NCI-H2107 treated with DMSO at 0.1 percent for 48 hours (cell line): ENCODE data around the gene NPBWR2.

Experiments
- DNase-seq: peaks from one replicate; lab custom pipeline; 2025; ENCODE audit not compliant: unreplicated experiment; lab: John Stamatoyannopoulos, UW

Gene NPBWR2

DNA sequence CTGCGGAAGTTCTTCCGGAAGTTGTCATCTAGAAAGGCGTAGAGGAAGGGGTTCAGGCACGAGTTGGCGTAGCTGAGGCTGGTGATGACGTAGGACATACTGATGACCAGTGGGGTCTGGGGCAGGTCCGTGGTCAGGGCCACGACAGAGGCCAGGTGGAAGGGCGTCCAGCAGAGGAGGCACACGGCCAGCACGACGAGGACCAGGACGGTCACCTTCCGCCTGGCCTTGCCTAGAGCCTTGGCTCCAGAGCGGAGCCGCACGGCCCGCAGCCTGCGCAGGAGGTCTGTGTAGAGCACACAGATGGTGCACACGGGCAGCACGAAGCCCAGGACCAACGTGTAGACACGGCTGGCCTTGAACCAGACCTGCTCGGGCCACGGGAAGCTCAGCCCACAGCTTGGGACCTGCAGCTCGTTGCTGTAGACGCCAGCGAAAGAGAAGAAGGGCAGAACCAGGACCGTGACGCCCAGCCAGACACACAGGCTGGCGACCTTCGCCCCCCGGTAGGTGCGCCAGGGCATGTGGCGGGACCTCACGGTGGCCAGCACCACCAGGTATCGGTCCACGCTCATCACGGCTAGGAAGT lies 1.4 kb downstream of the NPBWR2 start:
- DNase-seq = no peak

DNA sequence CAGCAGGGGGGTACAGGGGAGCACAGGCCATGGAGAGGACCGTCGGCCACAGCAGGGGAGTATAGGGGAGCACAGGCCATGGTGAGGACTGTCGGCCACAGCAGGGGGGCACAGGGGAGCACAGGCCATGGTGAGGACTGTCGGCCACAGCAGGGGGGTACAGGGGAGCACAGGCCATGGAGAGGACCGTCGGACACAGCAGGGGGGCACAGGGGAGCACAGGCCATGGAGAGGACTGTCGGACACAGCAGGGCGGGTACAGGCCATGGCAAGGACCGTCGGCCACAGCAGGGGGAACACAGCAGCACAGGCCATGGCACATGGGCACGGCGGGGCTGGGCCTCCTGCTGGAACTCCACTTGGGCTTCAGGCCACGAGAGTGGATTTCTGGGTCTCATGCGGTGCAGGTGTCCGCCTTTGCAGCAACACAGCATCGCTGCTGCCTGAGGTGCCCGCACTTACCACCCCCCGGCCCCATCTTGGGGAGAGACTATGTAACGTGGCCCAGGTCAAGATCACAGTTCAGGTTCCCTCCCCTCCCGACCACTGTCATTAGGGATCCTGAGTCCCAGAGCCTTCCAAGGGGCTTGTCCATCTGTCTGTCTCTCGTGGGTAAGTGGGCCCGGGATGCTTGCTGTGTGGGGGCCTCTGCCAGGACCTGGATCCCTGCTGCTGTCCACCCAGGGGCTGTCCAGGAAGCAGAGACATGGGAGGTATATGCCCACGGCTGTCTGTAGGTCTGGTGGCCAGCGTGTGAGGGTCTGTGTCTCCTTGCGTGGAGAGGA lies 2.5 kb downstream of the NPBWR2 start:
- no peak for DNase-seq

DNA sequence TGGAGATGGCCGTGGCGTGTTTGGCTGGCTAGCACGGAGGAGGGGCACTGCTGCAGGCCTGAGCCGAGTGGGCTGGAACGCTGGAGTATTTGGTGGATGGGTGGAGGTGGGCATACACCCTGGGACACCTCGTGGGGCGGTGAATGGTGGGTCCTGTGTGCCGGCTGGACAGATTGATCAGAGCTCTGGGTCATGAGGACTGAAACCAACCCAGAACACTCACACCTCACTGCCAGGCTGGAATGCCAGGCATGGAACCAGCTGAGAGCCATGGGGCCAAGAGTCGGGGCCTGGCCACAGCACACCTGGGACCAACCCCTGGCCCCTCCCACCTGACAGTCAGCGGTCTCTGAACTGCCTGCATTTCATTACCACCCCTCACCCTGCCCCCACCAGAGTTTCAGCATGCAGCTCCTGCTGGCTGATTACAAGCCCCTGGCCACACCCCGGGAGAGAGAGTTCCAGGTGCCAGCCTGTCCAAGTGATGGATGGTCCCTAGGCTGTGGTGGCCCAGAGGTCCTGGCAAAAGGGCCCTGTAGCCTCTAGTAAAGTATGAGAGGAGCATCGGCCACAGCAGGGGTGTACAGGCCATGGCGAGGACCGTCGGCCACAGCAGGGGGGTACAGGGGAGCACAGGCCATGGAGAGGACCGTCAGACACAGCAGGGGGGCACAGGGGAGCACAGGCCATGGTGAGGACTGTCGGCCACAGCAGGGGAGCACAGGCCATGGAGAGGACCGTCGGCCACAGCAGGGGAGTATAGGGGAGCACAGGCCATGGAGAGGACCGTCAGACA lies 3.3 kb downstream of the NPBWR2 start:
- no peak for DNase-seq

DNA sequence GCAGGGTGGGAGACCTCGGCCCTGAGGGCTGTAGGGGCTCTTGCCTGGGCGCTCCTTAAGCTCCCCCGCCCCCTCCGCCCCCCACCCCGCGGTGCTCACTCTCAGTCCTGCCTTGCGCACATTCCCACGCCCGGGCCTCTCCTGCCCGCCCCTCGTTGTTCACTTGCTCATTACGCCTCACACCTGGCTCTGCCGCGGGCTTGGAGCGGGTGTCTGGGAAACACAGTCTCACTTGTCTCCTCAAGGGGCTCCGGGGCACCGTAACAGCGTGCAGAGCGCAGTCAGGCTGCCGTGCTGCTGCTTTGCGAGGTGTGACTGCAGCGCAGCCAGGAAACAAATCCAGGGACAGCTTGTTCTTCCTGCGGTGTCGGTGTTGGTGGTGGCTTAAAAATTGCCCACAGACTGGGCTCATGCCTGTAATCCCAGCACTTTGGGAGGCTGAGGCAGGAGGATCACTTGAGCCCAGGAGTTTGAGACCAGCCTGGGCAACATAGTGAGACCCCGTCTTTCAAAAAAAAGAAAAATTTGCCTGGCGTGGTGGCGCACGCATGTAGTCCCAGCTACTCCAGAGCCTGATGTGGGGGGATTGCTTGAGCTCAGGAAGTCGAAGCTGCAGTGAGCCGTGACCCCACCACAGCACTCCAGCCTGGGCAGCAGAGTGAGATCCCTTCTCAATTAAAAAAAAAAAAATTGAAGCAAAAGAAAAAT lies 4.6 kb downstream of the NPBWR2 start:
- DNase-seq = peak; percentile 70

DNA sequence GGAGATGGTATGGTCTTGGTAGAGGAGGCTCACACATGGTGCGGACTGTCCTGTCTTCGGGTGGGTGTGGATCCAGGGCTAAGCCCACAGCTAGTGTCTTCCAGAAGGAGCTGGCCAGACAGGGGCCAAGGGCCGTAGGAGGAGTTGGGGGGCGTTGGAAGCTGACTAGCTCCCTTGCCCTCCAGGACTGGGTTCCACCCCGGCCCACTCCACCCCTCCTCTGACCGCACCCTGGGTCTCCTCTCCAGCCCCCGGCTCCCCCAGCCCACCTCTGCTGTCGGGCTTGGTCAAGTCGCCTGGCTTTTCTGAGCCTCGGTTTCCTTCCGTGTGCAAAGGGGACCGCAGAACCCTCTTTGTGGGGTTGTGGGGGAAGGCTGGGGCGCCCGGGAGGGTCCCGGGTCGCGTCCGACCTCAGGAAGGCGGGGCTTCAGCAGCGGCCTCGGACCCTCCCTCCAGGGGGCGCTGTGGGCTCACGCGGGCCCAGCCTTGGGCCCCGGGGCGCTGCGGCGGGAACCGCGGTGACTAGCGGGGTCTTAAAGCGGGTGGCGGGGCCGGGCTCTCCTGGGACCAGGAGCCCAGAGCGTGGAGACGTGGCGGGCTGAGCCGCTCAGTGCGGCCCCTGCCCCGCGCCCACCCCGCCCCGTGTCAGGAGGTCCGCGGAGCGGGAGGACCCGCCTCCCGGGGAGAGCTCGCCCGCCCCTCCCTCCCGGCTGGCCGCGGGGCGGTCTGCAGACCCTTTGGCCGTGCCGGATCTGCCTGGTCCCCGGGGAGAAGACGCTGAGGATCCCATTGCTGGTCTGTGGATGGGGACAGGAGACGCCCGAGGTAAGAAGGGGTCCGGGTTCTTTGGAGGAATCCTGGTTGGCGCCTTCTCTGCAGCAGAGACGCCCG lies 5.4 kb downstream of the NPBWR2 start:
- no peak for DNase-seq

DNA sequence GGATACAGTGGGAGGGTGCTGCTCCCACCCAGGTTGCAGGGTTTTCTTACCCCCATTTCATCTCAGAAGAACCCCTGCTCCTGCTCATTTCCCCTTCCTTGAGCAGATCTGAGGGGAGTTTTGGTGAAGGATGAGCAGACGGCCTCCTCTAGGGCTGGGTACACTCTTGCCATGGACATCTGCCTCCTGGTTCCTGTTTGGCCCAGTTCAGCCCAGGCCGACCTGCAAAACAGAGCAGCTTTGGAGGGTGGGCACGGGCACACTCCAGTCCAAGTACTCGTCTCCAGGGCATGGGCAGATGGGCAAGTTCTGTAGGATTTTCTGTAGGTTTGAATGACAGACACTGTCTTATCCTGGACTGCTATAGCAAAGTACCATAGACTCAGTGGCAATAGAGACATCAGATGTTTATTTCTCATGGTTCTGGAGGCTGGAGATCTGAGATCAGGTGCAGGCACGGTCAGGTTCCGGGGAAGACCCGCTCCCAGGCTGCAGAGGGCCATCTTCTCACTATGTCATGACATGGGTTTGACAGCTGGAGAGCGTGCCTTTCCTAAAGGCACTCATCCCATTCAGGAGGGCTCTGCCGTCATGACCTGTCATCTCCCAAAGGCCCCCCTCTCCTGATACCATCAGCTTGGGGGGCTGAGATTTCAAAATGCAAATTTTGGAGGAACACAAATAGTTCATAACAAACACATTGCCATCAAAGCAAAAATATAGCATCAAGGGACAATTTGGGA lies 6.2 kb downstream of the NPBWR2 start:
- DNase-seq = no peak

DNA sequence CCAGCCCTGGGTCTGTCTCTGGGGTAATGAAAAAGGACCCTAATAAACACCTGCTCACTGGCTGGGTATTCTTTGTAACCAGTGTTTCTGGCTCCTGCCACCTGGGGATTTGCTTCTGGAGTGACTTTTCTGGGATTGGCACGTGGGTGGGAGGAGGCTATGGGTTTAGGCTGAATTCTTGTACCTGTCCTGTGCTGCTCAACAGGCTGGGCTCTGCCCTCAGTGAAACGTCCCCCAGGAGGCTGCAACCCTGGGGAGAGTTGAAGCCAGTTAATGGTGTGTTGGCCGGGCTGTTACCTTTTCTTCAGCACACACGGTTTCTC lies 6.8 kb downstream of the NPBWR2 start:
- peak; percentile 94 for DNase-seq

DNA sequence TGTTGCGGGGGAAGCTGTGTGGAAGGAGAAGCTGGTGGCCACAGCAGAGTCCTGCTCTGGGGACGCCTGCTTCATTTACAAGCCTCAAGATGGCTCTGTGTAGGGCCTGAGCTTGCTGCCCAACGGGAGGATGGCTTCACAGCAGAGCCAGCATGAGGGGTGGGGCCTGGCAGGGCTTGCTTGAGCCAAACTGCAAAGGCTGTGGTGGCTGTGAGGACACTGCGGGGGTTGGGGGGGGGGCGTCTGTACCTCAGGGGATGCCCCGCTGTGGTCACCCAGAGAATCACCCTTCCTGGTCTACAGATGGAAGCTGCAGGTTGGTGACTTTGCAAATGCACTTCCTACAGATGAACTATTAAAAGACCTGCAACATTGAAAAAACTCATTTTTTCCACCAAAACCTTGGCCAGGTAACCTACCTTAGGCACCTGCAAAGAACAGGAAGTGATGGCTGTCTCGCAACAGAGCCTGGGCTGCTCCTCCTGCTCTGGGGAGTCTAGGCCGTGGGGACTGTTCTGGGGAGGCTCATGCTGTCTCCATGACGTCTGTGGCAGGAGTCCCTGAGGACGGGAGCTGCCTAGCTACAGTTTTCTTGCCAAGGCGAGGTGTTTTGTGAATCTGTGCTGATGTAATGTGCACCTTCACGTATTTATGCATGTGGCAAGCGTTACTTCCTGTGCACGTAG lies 7.3 kb downstream of the NPBWR2 start:
- DNase-seq = no peak

DNA sequence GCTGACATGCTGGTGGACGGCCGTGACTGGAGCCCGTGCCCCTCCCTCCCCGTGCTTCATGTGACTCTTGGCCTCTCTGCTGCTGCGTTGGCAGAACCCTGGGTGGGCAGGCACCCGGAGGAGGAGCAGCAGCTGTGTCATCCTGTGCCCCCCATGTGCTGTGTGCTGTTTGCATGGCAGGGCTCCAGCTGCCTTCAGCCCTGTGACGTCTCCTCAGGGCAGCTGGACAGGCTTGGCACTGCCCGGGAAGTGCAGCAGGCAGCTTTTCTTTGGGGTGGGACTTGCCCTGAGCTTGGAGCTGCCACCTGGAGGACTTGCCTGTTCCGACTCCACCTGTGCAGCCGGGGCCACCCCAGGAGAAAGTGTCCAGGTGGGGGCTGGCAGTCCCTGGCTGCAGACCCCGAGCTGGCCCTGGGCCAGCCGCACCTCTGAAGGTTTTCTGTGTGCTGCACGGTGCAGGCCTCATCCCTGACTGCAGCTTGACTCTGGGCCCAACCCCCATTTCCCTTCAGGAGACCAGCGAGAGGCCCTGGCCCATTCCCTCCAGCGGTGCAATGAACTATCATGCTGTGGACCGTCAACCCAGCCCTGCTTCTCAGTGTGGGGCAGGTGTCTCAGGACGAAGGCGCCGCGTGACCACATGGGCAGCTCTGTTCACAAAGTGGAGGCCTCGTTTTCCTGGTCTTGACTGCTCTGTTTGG lies 8.1 kb downstream of the NPBWR2 start:
- DNase-seq = no peak

DNA sequence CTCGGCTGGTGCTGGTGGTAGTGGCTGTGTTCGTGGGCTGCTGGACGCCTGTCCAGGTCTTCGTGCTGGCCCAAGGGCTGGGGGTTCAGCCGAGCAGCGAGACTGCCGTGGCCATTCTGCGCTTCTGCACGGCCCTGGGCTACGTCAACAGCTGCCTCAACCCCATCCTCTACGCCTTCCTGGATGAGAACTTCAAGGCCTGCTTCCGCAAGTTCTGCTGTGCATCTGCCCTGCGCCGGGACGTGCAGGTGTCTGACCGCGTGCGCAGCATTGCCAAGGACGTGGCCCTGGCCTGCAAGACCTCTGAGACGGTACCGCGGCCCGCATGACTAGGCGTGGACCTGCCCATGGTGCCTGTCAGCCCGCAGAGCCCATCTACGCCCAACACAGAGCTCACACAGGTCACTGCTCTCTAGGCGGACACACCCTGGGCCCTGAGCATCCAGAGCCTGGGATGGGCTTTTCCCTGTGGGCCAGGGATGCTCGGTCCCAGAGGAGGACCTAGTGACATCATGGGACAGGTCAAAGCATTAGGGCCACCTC lies 8.8 kb downstream of the NPBWR2 start:
- DNase-seq = no peak

DNA sequence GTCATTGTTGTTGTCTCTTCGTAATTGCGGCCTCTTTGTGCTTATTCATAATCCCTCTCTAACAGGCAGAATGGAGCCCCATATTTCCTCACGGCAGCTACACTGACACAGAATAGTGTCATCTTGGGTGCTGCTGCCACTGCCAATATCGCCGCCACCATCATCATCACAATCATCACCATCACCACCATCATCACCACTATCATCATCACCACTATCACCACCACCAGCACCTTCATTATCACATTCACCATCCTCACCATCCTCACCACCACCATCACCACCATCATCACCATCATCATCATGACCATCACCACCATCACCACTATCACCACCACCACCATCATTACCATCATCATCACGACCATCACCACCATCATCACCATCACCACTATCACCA lies 10.8 kb downstream of the NPBWR2 start:
- DNase-seq = no peak

DNA sequence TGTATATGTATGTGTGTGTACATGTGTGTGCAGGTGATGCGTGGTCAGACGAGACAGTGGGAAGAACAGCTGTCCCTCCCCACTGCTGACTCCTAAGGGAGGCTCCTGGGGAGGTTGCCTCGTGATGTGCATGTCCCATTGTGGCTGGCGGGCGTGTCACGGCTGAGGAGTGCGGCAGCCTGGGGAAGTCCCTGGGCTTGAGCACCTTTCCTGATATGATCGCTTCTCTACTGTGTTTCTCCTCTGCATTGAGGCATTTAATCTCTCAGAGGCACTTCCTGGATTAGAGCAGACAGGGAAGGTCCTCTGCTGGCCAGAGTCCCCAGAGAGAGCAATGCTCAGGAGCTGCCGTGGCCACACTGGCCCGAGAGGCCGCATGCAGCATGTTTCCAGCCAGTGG lies 11.4 kb downstream of the NPBWR2 start:
- no peak for DNase-seq

DNA sequence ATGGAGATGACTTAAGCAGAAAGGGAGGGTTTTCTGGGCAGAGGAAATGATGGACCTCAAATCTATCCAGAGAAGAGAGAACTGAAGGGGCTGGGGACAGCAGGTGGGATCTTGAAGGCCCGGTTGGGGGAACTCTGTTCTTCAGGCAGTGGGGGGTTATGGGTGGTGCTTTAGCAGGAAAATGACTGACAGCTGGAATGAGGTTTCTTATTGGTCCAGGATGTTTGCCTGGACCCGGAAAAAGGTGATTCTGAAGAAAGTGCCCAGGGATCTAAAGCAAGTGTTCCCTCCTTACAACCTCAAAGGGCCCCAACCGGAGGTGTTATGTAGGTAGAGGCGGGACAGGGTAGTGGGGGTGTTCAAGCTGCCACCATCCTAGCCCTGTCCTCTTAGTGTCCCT lies 11.9 kb downstream of the NPBWR2 start:
- DNase-seq = no peak

DNA sequence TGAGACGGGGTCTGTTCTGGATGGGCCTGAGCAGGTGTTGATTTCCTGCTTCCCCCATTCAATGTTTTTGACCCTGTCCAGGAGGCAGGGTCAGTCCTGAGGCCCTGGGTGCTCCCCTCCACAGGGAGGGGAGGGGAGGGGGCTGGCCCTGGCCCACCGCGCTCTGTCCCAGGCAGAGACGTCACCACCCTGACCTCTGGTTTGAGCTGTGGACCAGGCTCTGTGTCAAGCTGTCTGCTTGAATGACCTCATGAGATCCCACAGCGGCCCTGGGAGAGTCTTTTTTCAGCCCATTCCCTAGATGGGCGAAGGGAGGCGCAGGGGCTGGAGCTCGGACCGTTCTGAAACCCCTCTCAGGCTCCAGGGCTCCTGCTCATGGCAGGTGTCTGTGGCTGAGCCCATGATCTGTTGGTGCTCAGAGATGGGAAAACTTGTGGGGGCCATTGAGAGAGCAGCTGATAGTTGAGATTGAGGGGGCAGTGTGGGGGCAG lies 14.3 kb downstream of the NPBWR2 start:
- DNase-seq = no peak

DNA sequence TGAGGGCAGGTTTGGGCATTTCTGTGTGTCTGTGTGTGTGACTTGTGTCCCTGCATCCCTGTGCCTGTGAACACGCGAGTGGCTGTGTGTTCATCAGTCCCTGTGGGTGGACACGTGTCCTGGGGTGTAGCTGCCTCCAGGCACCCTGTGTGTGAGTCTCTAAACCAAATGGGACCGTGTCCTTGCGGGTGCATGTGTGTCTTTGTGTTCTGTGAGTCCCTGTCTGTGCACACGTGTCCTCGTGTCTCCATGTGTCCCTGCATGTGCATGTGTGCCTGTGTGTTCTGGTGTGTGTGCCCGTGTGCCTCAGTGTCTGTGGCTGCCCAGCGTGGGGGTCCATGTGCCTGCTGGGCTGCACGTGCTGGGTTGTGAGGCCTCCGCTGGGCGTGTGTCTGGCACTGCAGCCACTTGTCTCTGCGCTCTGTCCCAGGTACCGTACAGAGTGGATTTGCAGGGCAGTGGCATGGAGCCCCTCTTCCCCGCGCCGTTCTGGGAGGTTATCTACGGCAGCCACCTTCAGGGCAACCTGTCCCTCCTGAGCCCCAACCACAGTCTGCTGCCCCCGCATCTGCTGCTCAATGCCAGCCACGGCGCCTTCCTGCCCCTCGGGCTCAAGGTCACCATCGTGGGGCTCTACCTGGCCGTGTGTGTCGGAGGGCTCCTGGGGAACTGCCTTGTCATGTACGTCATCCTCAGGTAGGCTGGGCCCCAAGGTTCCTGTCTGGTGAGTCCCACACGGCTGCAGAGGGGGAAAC lies 14.9 kb downstream of the NPBWR2 start:
- no peak for DNase-seq

DNA sequence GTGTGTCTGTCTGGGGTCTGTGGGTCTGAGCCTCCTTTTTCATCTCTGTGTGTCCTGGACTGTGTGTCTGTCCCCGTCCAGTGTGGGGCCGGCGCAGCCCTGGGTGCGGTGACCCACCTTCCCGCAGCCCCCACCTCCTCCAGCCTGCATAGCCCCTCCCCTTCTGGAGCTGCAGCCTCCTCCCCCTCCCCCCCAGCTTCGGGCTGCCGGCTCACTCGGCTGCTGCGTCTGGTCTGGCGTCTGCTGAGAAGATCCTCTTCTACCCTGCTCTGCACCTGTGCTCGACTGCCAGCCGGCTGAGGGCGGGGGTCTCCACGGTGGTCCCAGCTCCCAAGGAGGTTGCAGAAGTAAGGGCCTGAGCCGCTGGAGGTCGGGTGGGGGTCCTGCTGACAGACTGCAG lies 15.6 kb downstream of the NPBWR2 start:
- DNase-seq = no peak

DNA sequence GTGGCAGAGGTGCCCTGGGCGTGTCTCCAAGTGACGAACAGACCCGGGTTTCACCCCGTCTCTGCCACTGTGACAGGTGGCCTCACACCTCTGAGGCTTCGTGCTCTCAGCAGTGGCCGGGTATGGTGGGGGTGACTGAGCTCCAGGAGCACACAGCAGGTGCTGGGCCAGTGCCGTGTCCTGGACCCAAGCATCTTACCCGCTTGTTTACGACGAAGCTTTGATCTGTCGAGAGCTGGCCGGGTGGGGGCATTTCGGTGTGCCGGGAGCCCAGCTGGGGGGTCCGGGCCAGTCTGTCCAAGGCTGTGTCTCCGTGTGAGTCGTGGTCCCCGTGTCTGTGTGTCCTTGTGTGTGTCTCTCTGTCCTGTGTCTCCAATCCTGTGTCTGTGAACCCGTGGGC lies 16.0 kb downstream of the NPBWR2 start:
- DNase-seq = no peak

DNA sequence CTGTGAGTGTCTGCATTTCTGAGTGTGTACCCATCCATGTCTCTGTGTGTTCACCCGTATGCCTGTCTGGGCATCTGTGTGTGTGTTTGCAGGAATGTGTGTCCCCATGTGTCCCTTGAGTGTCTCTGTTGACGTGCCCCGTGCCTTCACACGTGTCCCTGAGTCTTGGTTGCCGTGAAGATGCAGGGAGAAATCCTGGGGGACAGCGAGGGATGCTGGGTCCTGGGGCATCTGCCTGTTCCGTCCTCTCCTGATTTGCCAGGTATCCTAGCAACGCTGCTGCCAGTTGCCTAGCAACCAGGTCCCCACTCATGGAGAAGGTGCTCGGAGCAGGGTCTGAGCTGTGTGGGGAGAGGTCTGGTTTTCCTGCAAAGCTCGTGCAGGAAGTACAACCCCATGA lies 17.2 kb downstream of the NPBWR2 start:
- no peak for DNase-seq
